ENCODE results near the gene TRNP1.
"Not testable (repeated sequence)": the region's sequence is repeated elsewhere in the genome, so short reads cannot be mapped to it uniquely, and the experiment has no call there.

Gene TRNP1

GRCh38 chr1:26993237-26994019, at the start of gene TRNP1:
Gene TRNP1 (plus strand): TSS chr1:26993692. CDS start chr1:26993787, 95 bp downstream.
- DNase-seq = peak; percentile 54

- no peak for DNase-seq
Measured at GRCh38 chr1:26945138-26945537, 48.4 kb upstream of the TRNP1 start.

GRCh38 chr1:26945728-26946127, 47.8 kb upstream of the TRNP1 start:
- DNase-seq = no peak

GRCh38 chr1:26946270-26946669, 47.2 kb upstream of the TRNP1 start:
- DNase-seq = no peak

- not testable (repeated sequence) for DNase-seq
Measured at GRCh38 chr1:26948725-26949057, 44.8 kb upstream of the TRNP1 start.

GRCh38 chr1:26949266-26949925, 44.1 kb upstream of the TRNP1 start:
- DNase-seq = no peak

GRCh38 chr1:26949926-26950319, 43.6 kb upstream of the TRNP1 start:
- no peak for DNase-seq

GRCh38 chr1:26950602-26951001, 42.9 kb upstream of the TRNP1 start:
- peak; percentile 20 for DNase-seq

GRCh38 chr1:26951216-26951615, 42.3 kb upstream of the TRNP1 start:
- DNase-seq = no peak

- DNase-seq = no peak
Measured at GRCh38 chr1:26951821-26952497, 41.5 kb upstream of the TRNP1 start.

GRCh38 chr1:26953374-26953773, 40.1 kb upstream of the TRNP1 start:
- DNase-seq = no peak

- DNase-seq = no peak
Measured at GRCh38 chr1:26956321-26956720, 37.2 kb upstream of the TRNP1 start.

- DNase-seq = no peak
Measured at GRCh38 chr1:26957306-26957705, 36.2 kb upstream of the TRNP1 start.

- DNase-seq = no peak
Measured at GRCh38 chr1:26959270-26959669, 34.2 kb upstream of the TRNP1 start.

- DNase-seq = no peak
Measured at GRCh38 chr1:26959722-26960624, 33.5 kb upstream of the TRNP1 start, which contains the start of gene KDF1. Gene KDF1 (minus strand): TSS chr1:26960468. CDS start chr1:26952380, 8,088 bp downstream.

GRCh38 chr1:26960625-26960966, 32.9 kb upstream of the TRNP1 start:
- DNase-seq = no peak

- DNase-seq = no peak
Measured at GRCh38 chr1:26961826-26962225, 31.7 kb upstream of the TRNP1 start.

- no peak for DNase-seq
Measured at GRCh38 chr1:26965213-26965612, 28.3 kb upstream of the TRNP1 start.

- no peak for DNase-seq
Measured at GRCh38 chr1:26965628-26966027, 27.9 kb upstream of the TRNP1 start.

GRCh38 chr1:26970810-26971209, 22.7 kb upstream of the TRNP1 start:
- DNase-seq = no peak

GRCh38 chr1:26971590-26971989, 21.9 kb upstream of the TRNP1 start:
- no peak for DNase-seq

GRCh38 chr1:26972390-26972789, 21.1 kb upstream of the TRNP1 start:
- no peak for DNase-seq

- DNase-seq = no peak
Measured at GRCh38 chr1:26972821-26973220, 20.7 kb upstream of the TRNP1 start.
